ENCODE measurements around the gene POLR2A.

GRCh38 chr17:7502987-7503386 is 18.8 kb downstream of the POLR2A start:
- TF ChIP-seq EZH2 (IDR thresholded peaks at IDR 0.05; ENCODE audit: borderline replicate concordance, low read depth, low read length, poor library complexity, severe bottlenecking) (no peak), CTCF (conservative IDR thresholded peaks at IDR 0.05; ENCODE audit: low read depth, low read length) (peak; percentile 43)

Measured in A673 (cell line).